Fibroblast of the aortic adventitia (primary cell): ENCODE results near the gene ANKRD10. TPM values are rescaled to one million over a fixed set of nuclear protein-coding genes. Genes with fewer than 3 reads are reported as not detected.
A peak's percentile ranks its signal among the peaks of the same experiment; 100 is the strongest.

Source experiments
- DNase-seq: peaks from one replicate; pipeline ENCODE4 v3.0.0-alpha.2; 2010; ENCODE audit warnings: low read depth
- H3K4me3 ChIP-seq: 2 replicates; pipeline ENCODE4 v1.5.1; 2011; ENCODE audit warnings: low read depth, mild to moderate bottlenecking, control low read depth, low read length, moderate library complexity
- total RNA-seq: library from RNA; depleted of rRNA; stranded (reverse); fragments of >200 nt; gene quantifications from 2 replicates; pipeline ENCODE4 v1.2.3, GENCODE V29; 2012; ENCODE audit warnings: low replicate concordance
- TF ChIP-seq, protein P1 (sequence below): IDR thresholded peaks from 2 replicates; pipeline ENCODE4 v1.5.1; 2011; ENCODE audit warnings: mild to moderate bottlenecking, low read length, control low read depth, inconsistent platforms; ENCODE audit not compliant: insufficient read depth

The ANKRD10 gene
- total RNA-seq, 1 donor: 76.5 TPM

DNA sequence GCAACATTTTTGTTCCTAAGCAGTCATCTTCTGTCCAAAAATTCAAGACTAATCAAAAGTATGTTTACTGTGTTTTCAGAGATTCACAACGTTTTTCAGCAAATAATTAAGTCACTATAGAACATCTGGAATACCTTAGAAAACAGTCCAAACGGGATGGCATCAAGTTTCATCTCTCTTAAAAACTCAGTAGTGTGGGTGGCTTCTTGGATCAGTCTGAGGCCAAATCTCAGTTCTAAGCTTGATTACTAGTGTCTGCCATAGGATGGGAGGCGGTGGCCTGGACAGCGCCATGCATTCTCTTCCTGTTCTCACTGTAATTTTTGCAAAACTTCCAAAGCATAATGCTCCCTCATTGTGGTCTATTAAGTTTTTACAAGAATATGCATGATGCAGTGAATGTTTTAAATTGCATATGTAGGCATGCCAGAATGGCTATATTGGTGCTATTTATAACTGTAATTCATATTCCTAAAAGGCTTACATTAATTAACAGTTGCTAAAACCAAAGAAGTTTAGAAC is 37.1 kb downstream of the ANKRD10 start:
- DNase-seq: no peak
- TF ChIP-seq, protein P1, sequence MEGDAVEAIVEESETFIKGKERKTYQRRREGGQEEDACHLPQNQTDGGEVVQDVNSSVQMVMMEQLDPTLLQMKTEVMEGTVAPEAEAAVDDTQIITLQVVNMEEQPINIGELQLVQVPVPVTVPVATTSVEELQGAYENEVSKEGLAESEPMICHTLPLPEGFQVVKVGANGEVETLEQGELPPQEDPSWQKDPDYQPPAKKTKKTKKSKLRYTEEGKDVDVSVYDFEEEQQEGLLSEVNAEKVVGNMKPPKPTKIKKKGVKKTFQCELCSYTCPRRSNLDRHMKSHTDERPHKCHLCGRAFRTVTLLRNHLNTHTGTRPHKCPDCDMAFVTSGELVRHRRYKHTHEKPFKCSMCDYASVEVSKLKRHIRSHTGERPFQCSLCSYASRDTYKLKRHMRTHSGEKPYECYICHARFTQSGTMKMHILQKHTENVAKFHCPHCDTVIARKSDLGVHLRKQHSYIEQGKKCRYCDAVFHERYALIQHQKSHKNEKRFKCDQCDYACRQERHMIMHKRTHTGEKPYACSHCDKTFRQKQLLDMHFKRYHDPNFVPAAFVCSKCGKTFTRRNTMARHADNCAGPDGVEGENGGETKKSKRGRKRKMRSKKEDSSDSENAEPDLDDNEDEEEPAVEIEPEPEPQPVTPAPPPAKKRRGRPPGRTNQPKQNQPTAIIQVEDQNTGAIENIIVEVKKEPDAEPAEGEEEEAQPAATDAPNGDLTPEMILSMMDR: no peak
- H3K4me3 ChIP-seq: no peak overlapping the region

DNA sequence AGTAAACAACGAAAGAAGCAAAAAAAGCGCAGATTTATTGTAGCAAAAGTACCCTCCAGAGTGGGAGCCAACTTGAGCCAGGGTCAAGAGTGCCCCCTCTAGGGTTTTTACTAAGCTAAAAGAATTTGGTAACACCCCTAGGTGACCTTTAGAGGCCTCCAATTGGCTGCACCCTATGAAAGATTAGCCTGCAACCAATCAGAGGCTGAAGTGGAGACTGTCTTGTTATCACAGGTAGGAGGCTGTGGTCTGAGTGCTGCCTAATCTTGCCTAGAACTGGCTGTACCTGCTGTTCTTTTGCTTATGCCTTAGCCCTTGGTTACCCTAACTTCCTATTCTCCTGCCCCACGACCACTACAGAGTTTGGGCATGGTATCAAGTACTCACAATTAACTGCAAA is 38.3 kb downstream of the ANKRD10 start:
- no peak overlapping the region for H3K4me3 ChIP-seq
- DNase-seq: no peak
- TF ChIP-seq, protein P1: no peak

DNA sequence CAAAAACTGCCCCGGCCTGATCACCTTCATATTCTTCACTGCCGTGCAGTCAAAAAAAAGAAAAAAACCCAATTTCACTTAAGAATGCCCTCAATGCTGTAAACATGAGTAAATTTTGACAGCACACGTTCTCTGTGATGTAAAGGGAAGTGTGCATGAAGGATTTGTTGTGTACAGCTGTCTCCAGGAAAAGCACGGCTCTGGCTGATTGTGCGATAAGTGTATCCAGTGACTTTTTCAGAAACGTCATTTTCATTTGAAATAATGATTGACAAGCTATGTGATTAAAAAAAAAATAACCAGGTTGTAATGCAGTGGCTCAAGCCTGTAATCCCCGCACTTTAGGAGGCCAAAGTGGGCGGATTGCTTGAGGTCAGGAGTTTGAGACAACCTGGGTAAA is 39.6 kb downstream of the ANKRD10 start:
- TF ChIP-seq, protein P1: no peak
- no peak for DNase-seq
- peak overlapping the region; percentile 44 for H3K4me3 ChIP-seq

DNA sequence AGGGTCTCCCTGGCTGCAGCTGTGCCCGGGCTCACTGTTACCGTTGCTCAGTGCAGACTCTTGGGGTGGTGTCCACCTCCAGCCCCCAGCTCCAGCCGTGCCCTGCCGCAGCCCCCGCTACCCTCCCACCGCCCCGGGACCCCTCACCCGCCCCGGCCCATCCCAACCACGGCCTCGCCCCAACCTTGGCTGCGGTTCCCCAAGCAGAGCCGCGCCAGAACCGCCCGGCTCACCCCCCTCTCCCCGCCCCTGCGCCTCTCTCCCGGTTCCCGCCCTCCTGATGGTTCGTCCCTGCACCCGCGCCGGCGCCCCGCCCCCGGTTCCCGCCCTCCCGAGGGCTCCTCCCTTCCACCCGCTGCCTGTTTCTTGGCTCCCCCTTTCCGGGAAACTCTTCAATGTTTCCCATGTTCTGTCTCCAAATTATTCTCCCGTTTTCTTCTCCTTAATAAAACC is 40.3 kb downstream of the ANKRD10 start:
- TF ChIP-seq, protein P1: no peak
- peak overlapping the region; percentile 53 for H3K4me3 ChIP-seq
- DNase-seq: peak; percentile 54

DNA sequence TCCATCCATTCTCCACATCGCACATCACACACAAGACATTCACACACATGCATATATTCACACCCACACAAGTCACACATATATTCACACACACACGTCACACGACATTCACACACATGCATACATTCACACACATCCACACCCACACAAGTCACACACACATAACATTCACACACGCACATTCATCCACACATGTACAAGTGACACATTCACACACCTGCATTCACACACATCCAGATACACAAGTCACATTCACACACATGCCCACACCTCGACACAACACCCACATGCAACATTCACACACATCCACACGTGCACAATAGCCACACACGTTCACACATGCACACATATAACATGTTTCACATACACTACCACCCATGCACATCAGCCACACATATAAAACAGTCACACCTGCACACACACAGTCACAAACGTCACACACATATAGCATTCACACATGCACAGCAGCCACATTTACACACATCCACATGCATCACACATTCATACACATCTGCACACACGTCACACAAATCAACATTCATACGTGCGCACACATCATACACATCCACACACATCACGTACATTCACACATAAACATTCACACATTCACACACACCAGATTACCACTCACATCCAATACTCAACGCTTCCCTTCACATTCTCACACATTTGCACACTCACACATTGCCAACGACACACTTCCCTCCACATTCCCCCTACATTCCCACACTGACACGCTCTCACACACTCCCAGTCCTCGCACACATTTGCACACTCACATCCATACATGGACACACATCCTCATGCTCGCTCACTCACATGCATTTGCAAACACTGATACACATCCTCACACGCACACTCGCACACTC is 41.0 kb downstream of the ANKRD10 start:
- TF ChIP-seq, protein P1: no peak
- H3K4me3 ChIP-seq: peak overlapping the region; percentile 53
- DNase-seq: no peak

DNA sequence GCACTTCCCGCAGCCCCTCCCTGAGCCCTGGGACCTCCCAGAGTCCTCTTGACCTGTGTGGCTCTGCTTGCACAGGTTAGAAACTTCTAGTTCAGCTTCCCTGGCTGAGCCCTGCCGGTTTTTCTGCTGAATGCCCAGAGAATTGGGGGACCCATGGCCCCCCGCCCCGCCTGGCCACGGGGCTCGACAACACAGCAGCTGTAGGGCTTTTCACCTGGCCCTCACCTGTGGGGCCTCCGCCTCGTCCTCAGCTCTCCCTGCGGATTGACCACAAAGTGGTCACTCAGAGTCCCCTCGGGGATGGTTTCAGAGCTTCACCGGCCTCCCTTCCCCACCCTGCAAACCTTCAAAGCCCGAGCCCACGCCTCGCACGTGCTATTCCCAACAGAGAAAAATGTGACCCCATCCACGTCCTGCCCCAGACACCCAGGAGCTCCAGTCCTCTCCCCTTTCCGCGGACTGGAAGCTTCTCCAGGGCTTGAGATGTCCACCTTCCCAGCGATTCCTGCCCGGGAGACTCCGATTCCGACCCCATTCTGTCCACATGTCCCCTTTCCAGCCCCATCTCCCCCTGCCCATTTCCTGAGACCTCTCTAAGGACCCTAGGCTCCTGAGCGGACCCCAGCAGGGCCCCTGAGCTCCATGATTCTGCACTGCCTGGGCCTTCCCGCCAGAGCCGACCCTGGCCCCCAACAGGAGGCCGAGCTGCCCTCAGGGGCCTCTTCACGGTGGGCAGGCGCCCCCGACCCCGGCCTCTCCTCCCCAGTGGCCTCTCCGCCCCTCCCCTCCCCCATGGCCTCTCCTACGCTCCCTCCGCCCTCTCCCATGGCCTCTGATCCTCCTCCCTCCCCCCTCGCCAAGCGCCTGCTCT is 41.9 kb downstream of the ANKRD10 start:
- TF ChIP-seq, protein P1: no peak
- no peak overlapping the region for H3K4me3 ChIP-seq
- no peak for DNase-seq
